Esophagus muscularis mucosa (tissue), 4 donors: ENCODE measurements around the gene MED31.

Experiments
- EP300 ChIP-seq: sonication (generic); formaldehyde crosslinking; IDR thresholded peaks from one replicate; pipeline ENCODE4 v1.6.1; 2017; ENCODE audit warnings: antibody characterized with exemption
- POLR2A ChIP-seq: fragments of 450-650 bp; IDR thresholded peaks from one replicate; pipeline ENCODE4 v1.6.1; 2017; ENCODE audit warnings: antibody characterized with exemption, moderate library complexity, mild to moderate bottlenecking, low read depth
- TF ChIP-seq, protein P1 (sequence below), 3 experiments: fragments of 200-600 bp in 2 of 3; fragments of 450-650 bp in 1 of 3; sonication (generic) in 2 of 3; IDR thresholded peaks; one replicate each; pipeline ENCODE4 v1.5.1; 2017 to 2019; ENCODE audit warnings: antibody characterized with exemption in 3 of 3, mild to moderate bottlenecking in 2 of 3, moderate library complexity in 1 of 3

DNA sequence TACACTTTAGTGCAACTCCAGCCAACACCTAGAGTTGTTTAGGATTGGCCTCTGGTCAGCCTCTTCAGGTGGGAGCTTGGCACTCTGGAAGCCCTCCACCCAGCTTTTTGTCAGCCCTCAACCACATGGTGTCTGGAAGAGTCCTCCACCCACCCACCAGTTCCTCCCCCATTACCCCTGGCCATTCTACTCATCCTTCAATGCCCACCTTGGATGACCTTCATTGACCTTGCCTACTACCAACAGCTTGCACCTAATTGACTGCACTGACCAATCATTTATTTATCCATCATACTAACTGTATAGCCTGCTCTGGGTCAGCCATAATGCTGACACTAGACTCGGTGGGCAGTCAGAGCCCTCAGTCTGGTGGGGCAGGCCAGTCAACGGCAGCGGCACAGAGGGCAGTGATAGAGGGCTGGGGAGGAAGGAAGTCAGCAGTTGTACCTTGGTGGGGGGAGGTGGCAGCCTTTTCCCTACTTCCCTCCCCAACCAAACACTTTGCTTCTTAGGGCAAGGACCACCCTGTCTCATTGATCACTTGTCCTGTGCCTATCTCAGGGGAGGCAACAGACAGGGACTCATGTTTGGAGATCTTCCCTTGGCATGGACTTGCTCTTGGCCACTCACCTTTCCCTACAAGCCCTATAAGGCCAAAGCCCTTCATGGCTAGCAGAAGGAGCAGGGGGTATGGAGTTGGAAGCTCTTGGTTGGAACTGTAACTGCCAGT lies 32.5 kb upstream of the MED31 start:
- TF ChIP-seq, protein P1, sequence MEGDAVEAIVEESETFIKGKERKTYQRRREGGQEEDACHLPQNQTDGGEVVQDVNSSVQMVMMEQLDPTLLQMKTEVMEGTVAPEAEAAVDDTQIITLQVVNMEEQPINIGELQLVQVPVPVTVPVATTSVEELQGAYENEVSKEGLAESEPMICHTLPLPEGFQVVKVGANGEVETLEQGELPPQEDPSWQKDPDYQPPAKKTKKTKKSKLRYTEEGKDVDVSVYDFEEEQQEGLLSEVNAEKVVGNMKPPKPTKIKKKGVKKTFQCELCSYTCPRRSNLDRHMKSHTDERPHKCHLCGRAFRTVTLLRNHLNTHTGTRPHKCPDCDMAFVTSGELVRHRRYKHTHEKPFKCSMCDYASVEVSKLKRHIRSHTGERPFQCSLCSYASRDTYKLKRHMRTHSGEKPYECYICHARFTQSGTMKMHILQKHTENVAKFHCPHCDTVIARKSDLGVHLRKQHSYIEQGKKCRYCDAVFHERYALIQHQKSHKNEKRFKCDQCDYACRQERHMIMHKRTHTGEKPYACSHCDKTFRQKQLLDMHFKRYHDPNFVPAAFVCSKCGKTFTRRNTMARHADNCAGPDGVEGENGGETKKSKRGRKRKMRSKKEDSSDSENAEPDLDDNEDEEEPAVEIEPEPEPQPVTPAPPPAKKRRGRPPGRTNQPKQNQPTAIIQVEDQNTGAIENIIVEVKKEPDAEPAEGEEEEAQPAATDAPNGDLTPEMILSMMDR (IDR thresholded peaks at IDR 0.05): no peak
- no peak for TF ChIP-seq POLR2A
- no peak for TF ChIP-seq EP300
